TTC549 (cell line): Measurements from ENCODE around the gene AOC2.

Experiments used
- FAIRE-seq: peaks from 2 replicates; lab custom pipeline; 2012; peaks lifted over from hg19 to GRCh38; lab: Jason Lieb, UNC

AOC2 gene

GRCh38 chr17:42844271-42844670 is at the start of gene AOC2:
Gene AOC2 (plus strand): TSS chr17:42844580. CDS start chr17:42844627, 47 bp downstream.
- FAIRE-seq = no peak

- FAIRE-seq = no peak
Measured at GRCh38 chr17:42795061-42795460, 49.3 kb upstream of the AOC2 start.

GRCh38 chr17:42795465-42795864 is 48.9 kb upstream of the AOC2 start:
- FAIRE-seq = no peak

GRCh38 chr17:42796066-42796758 is 48.2 kb upstream of the AOC2 start:
- no peak for FAIRE-seq

- no peak for FAIRE-seq
Measured at GRCh38 chr17:42797067-42798007, 47.0 kb upstream of the AOC2 start.

GRCh38 chr17:42798011-42798382 is 46.4 kb upstream of the AOC2 start:
- FAIRE-seq = no peak

- no peak for FAIRE-seq
Measured at GRCh38 chr17:42798383-42799380, 45.7 kb upstream of the AOC2 start, which contains the start of the genes CNTD1 and COA3. Gene CNTD1 (plus strand): TSS chr17:42798861. CDS start chr17:42799068, 207 bp downstream. Gene COA3 (minus strand): TSS chr17:42798704. CDS start chr17:42798681, 23 bp downstream.

GRCh38 chr17:42803074-42803883 is 41.1 kb upstream of the AOC2 start:
- FAIRE-seq = no peak

- FAIRE-seq = no peak
Measured at GRCh38 chr17:42804918-42805367, 39.4 kb upstream of the AOC2 start.

- no peak for FAIRE-seq
Measured at GRCh38 chr17:42806249-42806648, 38.1 kb upstream of the AOC2 start.

GRCh38 chr17:42809250-42809649 is 35.1 kb upstream of the AOC2 start:
- FAIRE-seq = no peak

GRCh38 chr17:42814633-42815399 is 29.6 kb upstream of the AOC2 start:
- FAIRE-seq = no peak

GRCh38 chr17:42817866-42818265 is 26.5 kb upstream of the AOC2 start:
- no peak for FAIRE-seq

- no peak for FAIRE-seq
Measured at GRCh38 chr17:42818379-42818778, 26.0 kb upstream of the AOC2 start.

GRCh38 chr17:42819939-42820535 is 24.3 kb upstream of the AOC2 start:
- no peak for FAIRE-seq

- FAIRE-seq = no peak
Measured at GRCh38 chr17:42821176-42821575, 23.2 kb upstream of the AOC2 start.

- FAIRE-seq = no peak
Measured at GRCh38 chr17:42827472-42827871, 16.9 kb upstream of the AOC2 start.

- no peak for FAIRE-seq
Measured at GRCh38 chr17:42830971-42831370, 13.4 kb upstream of the AOC2 start.

GRCh38 chr17:42832213-42832933 is 12.0 kb upstream of the AOC2 start:
- FAIRE-seq = no peak
